Activated T-helper 1 cell treated with anti-CD3 and anti-CD28 coated beads, Interleukin-2, amount 50 U/mL, for 16 hours (primary cell): ENCODE results near the gene FAM53B.

Experiments
- DNase-seq, 2 donors: peaks; one replicate each; pipeline ENCODE4 v3.0.0-alpha.2; 2020; ENCODE audit warnings: low read depth in 1 of 2, low spot score in 1 of 2

FAM53B gene

DNA sequence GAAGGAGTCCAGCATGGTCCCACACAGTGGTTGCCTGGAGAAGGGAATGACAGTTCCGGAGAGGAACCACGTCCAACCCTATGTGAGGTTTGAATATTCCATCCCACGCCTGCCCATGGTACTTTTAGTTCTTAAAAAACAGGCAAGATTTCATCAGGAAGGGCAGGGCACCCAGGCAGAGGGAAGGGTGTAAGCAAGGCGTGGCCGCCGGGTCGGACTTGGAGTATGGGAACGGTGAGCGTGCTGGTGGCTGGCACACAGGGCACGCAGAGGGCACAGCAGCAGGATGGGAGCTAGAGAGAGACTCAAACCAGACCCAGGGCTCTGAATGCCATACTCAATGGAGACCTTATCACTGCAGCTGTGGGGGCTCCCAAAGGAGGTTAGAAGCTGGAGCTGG is 34.3 kb downstream of the FAM53B start:
- no peak for DNase-seq

DNA sequence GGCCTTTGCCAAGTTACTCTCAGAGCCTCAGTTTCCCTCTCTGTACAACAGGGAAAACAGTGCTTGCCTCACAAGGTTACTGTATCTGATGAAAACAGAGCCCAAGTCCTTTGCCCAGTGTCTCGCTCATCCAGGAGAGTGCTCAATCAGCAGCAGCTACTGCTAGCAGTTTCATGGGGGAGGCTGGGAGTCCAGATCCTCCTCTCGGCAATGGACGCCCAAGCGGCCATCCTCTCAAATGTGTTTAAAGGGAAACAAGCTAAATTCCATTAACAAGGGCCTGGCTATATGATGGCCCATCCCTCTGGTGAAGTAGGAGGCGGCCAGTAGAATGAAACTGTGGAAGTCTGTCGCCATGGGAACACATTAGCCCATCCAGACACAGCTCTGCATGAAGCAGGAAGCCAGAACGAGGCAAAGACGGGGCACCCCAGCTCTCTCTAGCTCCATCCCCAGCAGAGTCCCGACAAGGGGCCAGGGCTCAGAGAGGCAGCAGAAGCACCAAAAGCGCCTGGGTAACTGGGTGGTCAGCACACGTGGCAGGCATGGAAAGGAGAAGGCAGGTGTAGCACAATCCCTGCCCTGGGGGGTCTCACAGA is 35.2 kb downstream of the FAM53B start:
- no peak for DNase-seq

DNA sequence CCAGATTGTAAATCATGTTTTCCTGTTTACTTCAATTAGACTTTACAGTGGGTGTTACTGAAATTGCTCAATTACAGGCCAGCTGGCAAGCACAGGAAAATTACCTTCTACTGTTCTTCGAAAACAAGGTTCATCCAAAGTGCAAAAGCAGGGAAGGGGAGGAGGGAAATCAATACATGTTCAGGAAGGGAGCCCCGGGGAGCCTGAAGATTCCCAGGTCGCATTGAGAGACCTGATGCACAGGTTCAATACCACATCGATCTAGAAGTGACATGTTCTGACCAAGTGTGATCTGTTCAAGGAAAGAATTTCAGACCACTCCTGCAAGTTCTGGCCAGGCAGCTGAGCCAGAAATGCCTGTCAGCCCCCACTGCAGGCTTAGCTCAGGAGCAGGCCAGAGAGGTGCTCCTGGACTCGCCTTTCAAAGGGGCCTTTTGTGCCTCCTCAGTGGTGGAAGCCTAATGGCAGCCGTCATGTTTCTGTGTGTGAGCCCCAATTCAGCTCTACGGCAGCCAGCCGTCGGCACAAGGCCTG is 35.9 kb downstream of the FAM53B start:
- no peak for DNase-seq

DNA sequence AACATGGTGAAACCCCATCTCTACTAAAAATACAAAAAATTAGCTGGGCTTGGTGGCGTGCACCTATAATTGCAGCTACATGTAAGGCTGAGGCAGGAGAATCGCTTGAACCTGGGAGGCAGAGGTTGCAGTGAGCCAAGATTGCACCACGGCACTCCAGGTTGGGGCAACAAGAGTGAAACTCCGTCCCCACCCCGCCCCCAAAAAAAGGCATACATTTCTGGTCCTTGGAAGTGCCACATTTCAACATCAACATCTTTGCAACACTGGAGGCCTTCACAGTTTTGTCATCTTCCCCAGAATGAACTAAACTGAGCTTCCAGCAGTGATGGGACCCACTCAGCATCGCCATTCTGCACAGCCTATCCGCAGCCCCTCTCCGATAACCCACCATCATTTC is 36.6 kb downstream of the FAM53B start:
- DNase-seq: no peak

DNA sequence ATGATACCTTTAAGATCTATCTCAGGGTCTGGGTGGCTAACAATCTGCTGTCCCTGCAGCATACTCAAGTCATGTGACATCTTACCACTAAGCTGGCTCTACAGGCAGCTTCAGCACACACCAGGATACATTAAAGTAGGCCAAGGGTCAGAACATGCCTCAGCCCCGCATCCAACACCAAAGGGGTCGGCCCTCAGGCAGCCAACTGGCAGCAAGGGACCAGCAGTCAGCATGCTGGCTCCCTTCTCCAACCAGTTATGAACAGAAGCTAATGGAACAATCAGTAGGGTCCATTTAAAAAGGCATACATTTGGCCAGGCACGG is 37.1 kb downstream of the FAM53B start:
- DNase-seq: no peak

DNA sequence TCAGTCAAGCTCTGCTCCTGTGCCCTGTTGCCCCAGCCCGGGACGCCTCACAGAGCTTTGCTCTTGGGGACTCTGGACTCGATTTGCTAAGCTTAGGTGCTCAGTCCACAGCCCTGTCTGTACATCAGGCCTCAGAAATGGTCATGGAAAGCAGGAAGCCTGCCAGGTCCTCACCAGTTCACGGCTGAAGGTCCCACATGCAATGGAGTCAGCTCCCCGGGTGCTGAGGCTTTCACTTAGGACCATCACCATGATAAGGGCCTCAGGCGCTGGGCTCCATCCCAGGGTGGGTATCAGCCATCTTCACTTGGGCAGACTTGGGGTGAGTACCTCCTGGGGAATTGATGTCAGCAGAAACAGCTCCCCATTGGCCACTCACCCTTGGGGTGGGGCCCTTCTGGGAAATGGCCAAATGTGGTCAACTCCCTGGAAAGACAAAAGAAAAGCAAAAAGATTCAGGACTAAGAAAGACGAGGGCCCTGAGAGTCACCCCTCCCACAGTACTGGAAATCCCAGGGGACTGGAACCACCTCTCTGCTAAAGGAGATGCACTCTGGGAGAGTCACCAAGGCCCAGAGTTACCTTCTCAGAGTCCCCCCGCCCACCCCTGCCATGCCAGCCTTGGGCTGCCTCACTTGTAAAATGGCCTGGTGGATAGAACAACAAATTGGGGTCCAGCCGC is 37.6 kb downstream of the FAM53B start:
- DNase-seq: no peak

DNA sequence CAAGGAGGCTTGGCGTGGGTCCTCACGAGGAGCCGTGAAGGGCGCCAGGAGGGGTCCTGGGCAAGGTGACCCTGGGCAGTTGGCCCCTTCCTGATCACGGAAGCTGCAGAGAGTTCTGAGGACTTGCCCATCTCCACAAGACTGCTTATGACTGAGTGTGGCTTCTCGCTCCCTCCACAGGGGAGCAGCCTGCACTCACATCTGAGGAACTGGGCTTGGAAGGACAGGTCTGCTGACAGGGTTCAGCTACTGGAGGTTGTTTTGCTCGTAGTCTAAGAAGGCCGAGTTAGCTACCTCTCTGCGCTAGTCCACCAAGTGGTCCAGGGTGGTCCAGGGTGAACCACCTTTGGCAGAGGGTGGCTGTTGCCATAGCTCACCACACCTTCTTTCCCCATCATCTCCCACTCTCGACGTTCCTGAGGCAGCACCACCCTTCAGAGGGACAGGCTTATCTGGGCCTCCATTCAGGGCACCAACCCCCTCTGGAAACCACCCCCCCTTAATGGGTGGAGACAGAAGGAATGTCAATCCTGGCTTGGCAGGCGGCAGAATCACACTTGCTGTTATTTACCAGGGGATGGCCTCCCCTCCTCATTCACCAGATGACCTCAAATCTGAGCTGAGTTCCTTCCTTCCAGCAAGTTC is 38.2 kb downstream of the FAM53B start:
- no peak for DNase-seq

DNA sequence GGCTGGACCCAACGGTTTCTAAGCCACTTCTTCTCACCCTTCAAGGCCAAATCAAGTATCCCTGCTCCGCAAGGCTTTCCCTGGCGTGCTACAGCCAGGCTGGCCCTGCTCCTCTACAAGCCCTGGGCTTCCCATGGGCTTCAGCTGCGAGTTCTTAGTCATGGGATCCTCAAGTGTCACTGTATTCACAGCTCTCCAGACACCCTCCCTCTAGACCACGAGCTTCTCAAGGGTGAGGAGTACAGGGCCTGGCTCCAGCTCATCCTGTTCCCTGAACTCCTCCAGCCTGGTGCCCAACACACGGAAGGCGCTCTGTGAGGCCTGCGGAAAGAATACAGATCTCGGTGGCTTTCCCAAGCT is 38.8 kb downstream of the FAM53B start:
- no peak for DNase-seq

DNA sequence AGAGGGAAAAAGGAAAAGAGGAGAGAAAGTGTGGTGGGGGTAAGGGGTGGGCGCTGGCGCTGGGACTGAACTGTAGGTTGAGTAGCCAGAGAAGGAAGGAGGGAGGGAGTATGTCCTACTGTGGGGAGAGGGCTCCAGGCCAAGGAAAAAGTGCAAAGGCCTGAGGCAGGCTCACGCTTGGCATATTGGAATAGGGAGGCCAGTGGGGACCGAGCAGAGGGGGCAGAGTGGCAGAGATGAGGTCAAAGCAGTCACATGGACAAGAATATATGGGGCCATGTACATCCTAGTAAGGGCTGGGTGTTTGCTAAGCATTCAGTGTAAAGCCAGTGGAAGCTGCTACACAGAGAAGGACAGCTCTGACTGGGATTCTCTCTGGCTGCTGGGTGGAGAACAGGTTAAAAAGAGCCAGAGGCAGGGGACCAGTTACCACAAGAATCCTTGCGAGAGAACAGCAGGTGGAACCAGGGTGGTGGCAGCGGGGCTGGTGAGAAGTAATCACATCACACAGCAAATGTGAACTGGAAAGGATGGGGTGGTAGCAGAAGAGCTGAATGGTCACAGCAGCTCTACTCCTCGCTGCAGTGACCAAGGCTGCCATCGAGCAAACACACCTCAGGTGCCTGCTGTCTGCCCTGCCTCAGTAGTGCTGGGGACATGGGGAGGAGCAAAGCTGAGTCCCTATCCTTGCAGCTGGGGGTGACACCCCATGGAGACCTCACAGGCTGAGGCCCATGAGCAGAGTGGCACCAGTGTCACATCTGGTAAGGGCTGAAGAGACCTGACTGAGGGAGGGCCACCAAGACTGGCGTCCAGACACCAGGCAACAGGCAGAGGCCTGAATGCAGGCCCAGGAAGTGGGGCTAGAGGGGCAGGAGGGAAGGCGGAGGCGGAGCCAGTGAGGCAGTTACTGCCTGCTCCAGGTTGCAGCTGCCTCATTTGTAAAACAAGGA is 39.5 kb downstream of the FAM53B start:
- no peak for DNase-seq

DNA sequence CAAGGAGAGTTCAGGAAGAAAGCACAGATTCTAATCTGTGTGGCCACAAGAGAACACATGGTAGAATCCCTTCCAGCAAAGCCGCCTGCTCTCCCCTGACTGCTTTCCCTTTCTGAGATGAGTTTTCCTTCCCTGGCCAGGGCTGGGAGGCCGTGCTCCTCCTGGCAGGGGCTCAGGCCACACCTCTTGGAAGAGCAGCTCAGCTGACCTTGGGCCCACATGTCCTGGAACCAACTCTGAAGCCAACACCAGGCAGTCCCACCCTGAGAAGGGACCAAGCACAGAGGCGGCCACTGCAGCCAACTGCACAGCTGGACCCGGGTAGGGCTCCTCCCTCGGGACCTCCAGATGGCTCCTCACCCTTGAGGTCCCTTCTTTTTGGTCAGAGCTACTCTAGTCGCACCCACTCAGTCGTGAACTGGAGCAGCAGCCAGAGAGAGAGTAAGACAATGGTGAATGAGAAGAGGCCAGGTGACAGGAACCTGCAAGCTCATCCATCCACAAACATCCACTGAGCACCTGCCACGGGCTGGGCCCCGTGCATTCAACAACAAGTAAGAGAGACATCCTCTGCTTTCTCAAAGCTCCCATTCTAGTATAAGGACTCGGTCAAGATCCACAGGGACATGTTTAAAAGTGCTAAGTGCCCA is 40.3 kb downstream of the FAM53B start:
- DNase-seq: no peak

DNA sequence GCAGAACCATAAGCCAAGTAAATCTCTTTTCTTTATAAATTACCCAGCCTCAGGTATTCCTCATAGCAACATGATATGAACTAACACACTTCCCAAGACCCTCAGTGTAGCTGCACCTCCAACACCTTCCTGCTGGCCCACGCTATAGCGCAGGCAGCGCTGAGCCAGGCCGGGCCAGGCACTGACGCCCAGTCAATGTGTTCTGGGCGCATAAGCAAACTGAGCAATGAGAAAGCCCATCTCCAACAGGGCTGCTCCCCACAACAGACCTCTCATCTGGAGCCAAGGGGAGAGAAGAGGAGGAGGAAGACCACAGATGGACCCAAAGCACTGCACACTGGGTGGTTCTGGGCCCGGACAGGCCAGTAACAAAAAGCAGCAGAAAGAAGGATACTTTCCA is 40.8 kb downstream of the FAM53B start:
- DNase-seq: no peak

DNA sequence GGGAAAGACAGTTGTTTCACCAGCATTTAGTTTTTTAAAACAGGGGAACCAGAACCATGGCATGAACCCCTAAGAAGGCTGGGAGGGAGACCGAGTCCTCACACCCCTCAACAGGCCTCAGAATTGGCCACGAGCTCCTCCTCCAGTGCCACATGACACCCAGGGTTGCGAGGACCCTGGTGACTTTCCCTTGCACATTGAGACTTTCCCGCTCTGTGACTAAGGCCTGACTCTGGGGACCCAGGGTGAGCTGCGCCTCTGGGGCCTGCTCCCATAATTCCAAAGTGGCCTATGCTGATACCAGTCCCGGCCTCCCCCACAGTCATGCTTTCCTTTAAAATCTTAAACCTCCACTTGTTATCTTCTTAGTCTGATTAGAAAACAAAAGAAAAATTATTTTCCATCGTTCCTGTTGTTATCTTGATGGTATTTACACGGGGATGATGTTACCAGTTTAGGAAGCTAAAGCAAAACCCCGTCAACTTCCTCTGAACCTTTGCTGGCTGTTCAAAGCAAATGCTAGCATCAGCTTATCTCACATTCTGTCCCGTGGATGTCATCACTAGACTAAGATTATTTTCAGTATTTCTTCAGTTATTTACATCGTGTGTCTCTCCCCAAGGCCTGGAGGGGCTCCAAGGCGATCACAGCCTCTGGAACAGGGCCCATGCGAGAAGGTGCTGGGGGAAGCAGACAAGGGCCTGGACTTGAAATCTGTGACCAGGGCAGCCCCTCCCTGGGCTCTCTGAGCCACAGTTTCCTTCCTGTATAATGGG is 42.1 kb downstream of the FAM53B start:
- DNase-seq: no peak

DNA sequence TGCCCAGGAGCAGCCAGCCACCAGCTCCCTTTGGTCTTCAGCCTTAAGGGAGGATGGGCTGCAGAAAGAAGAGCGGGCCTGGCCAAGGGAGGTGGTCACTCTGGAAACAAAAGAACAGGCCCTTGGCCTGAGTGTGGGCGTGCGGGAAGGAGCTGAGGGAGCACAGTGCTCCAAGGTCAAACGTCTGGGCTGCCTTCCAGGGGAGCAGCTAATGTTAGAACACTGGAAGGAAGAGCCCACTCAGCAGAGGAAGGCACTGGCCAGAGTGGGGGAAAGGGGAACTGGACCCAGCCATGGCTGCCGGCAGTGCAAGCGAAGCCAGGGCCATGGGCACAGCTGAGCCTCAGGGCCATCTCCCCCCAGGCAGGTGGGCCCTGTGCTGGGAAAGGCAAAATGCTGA is 42.7 kb downstream of the FAM53B start:
- DNase-seq: no peak

DNA sequence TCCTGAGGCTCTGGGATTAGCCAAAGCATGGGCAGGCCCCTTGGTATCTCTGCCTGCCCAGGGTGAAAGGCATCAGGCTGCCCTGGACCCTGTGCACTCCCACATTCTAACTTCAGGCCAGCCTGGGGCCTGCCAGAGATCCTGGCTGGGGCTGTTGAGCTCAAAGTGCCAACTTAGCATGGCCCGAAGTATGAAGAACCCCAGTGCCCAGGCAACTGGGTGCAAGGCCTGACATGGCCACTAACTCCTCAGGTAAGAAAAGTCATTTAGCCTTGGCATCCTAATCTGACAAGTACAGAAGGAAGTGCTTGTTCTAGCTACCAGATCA is 43.2 kb downstream of the FAM53B start:
- DNase-seq: no peak

DNA sequence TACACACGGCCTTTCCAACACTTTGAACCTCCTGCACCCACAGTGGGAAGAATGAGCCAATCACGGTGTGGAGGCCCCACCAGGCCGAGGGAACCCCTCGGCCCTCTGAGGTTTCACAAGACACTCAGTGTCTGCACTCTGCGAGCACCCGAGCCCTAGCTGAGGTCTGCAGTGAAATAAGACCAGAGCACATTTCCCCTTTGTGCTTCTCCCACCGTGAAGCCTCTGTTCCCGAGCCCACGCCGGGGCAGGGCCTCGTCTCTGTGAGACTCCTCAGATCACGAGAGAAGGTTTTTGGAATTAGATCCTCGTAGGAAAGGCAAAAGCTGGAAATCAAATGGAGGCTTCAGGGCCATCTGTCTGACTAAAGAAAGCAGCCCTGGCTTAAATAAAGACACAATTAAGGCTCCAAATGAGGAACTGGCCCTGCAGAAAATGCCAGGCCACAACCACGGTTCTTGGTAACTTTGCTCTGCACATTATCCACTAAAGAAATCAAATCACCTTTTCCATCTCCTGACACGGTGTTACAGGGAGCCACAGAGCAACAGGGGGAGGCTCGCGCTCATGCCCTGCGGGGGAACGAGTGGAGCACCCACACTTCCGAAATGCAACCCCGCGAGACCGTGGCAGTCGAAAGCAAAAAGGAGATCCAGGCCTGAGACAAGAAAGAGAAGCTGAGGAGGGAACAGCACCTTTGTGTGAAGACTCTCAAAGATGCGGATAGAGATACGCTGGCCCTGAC is 43.7 kb downstream of the FAM53B start:
- DNase-seq: no peak

DNA sequence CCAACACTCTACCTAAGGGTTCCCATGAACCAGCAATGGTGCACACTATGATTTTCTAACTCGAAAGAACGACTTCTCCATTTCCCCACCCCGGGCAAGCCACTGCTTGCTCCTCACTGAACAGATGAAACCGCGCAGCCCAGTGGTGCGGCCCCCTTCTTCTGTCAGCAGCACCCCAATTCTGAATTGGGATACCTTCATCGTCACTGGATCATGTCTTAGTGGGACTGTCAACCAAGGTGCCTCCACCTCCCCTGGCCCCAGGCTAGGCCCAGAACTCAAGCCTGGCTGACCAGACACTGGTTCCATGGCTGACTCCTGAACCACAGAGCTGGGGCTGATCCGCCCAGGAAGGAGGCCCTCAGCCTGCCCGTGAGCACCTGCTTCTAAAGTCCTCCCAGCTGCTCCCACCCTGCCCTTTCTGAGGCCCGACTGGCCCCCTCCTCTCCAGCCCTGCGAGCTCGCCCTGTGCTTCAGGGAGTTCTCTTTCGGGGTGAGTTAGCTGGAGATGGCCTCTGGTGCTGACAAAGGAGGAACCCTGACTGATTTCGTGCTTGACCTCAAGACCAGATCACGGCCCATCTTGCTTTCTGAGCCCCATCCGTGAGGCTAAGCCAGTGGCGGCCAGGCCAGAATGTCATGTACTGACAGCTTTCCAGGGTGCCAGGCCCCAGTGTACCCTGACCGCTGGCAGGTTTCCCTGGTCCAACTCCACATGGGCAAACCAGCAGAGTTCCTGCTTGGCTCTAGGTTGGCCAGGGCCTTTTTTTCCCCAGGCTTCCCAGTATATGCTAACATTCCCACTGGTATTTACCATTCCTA is 44.5 kb downstream of the FAM53B start:
- no peak for DNase-seq

DNA sequence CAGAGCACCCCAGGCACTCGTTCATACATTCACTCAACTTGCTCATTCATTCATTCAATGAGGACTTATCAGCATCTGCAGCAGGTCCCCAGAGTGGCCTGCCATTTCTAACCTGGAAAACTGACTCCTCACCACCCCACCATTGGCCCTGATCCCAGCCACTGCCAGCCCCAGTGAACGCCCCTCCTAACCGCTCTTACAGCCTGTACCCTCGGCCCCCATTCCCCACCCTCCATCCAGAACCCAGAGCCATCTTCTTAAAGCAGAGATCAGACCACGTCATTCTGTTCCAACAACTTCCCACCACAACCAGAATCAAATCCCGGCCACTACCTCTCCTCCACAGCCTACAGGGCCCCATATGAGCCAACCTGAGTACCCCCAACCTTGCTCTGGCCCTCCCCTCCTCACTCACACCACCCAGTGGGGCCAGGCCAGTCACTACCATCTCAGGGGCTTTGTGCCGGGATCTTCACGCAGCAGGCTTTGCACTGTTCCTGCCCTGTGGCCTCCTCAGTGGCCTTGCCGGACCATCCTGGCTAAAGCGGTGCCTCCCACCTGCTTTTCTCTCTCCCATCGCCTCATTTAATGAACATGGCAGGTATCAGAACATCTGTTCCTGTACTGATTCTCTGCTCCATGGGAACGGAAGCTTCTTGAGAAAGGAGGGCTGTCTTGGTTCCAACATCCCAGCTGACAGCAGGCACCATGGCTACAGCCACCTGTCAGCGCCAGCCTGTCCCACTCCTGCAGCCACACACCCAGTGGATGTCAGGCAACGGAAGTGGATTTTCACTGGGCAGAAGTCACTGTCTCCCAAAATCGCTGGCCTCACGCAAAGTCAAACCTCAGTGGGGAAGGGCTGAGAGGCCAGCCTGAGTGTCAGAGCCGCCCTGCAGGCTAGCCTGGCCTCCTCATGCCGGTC is 45.4 kb downstream of the FAM53B start:
- no peak for DNase-seq
